HG03575 (cell line): ENCODE data around the gene CDYL.
"Not testable (repeated sequence)": the region's sequence is repeated elsewhere in the genome, so short reads cannot be mapped to it uniquely, and the experiment has no call there.

Experiments
- ATAC-seq: cut with Tn5 transposase; IDR thresholded peaks from one replicate; pipeline ENCODE4 v1.9.1; 2021; ENCODE audit not compliant: unreplicated experiment, insufficient number of reproducible peaks, low FRiP score; ENCODE audit errors: extremely low read depth

The CDYL gene

DNA sequence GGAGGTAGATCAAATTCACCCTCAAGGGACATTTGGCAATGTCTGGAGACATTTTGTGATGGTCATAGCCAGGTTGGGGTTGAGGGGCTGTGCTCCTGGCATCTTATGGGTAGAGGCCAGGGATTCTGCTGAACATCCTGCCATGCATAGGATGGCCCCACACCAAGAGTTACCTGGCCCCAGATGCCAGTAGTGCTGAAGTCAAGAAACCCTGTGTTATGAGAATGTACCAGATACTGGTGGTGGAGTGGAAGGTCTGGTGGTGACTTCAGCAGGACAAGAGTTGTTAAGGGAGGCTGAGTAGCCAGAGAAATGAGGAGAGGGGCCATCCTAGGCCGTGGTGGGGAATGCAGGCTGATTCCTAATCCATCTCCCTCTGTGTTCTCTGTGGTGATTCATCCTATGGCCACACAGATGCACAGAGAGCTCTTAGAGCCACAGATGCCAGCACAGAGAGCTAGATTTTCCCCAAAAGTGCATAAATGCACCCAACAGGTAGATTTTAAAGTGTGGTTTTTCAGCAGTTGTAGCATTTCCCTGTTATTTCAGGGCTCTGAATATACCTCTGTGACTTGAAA is 43.6 kb downstream of the CDYL start:
- ATAC-seq, result no peak

DNA sequence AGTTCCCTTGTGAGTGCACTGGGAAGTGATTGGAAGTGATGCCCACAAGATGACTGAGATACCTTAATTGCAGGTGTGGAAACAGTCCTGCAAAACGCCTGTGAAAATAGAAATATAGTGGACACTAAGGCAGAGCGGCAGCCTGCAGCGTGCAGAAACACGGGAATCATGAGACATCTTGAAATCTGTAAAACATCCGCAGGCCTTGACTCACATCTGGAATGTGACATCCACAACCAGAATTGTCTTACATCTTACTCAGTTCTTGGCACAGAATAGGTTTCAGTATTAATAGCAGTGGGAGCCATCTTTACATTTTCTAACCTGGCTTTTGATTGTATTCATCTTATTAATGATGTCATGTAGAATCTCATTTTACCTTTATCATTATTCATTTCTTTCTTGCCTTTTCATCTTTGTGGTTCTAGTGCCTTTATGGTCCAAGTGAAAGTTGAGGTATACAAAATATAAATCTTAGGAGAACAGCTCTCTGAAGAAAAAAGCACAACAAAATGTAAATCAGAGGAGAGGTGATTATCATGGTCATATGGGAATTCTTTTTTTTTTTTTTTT is 44.6 kb downstream of the CDYL start:
- no peak for ATAC-seq

DNA sequence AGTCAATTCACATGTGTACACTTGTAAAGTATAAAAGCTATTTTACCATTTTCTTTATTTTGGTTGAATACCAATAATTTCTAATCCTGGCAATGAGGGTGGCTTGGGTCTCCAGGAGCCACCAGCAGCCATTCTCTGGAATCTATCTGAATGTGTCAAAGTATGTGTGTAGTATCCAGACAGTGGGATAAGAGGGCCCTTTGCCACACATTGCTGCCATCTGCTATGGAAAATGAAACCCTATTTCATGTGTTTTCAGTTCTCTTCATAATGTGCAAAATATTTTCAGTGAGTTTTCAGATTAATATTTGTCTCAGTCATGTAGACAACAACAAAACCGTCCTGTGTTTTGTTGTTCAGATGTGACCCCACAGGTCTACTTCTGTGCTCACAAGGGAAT is 46.3 kb downstream of the CDYL start:
- ATAC-seq, result no peak

DNA sequence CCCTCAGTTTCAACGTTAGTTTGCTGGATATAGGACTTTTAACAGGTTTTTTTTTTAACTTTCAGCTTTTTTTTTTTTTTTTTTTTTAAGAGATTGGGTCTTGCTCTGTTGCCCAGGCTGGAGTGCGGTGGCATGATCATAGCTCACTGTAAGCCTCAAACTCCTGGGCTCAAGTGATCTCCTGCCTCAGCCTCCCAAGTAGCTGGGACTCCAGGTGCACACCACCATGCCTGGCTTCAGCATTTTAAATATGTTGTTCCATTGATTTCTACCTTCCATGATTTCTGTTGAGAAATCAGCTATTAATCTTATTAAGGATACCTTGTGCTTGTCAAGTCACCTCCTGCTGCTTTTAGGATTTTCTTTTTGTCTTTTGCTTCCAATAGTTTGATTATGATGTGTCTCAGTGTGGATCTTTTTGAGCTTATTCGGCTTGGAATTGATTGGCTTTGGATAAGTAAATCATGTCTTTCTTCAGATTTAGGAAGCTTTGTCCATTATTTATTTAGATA is 52.0 kb downstream of the CDYL start:
- no peak for ATAC-seq

DNA sequence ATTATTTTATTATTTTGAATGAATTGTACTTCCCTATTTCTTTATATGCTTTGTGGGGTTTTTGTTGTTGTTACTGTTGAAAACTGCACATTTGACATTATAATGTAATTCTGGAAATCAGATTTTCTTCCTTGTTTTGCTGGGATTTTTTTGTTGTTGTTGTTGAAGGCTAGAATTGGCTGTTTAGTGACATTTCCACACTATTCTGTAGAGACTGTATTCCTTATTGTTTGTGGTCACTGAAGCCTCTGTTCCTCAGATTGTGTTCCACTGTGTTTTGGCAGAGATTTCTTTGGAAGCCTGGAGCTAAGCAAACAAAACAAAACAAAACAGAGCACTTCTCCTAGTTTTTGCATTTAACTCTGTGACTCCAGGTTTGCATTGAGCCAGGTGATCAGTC is 52.9 kb downstream of the CDYL start:
- ATAC-seq, result no peak

DNA sequence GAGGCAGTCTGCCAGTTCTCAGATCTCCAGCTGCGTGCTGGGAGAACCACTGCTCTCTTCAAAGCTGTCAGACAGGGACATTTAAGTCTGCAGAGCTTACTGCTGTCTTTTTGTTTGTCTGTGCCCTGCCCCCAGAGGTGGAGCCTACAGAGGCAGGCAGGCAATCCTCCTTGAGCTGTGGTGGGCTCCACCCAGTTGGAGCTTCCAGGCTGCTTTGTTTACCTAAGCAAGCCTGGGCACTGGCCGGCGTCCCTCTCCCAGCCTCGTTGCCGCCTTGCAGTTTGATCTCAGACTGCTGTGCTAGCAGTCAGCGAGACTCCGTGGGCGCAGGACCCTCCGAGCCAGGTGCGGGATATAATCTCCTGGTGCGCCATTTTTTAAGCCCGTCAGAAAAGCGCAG is 59.3 kb downstream of the CDYL start:
- not testable (repeated sequence) for ATAC-seq

DNA sequence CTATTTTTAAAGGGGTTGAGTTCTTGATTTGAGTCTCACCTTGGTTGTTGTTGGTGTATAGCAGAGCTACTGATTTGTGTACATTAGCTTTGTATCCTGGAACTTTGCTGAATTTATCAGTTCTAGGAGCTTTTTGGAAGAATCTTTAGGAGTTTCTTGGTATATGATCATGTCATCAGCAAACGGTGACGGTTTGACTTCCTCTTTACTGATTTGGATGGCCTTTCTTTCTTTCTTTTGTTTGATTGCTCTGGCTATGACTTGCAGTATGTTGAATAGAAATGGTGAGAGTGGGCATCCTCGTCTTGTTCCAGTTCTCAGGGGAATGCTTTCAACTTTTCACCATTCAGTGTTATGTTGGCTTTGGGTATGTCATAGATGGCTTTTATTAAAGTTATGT is 64.0 kb downstream of the CDYL start:
- no peak for ATAC-seq

DNA sequence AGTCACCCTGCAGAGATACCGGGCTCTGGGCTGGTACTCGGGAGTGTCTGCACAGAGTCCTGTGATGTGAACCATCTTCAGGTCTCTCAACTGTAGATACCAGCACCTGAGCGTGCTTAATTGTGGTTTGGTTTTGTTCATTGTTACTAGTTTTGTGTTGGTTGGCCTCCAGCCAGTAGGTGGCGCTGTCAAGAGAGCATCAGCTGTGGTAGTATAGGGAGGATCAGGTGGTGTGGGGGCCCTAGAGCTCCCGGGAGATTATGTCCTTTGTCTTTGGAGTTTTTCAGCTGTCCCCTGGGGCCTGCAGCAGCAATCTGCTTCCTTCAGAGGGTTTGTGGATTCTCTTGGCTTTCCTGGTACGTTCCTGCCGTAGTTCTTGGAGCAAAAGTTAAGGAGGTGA is 67.9 kb downstream of the CDYL start:
- ATAC-seq, result no peak

DNA sequence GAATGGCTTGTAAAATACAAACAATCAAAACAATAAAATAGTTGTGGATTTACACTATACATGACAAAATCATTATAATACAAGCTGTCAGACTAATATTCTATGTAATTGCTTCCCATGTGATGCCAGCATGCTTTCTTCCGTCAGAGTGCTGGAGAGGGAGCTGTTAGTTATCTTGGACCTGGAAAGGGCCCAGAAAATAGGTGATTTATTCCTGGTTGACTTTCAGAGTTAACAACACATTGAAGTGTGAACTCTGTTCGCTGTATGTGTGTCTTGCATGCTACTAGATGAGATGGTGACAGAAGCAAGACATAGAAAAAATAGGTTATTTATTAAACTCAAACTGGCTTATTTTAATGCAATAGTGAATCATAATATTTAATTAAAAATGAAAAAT is 70.2 kb downstream of the CDYL start:
- no peak for ATAC-seq

DNA sequence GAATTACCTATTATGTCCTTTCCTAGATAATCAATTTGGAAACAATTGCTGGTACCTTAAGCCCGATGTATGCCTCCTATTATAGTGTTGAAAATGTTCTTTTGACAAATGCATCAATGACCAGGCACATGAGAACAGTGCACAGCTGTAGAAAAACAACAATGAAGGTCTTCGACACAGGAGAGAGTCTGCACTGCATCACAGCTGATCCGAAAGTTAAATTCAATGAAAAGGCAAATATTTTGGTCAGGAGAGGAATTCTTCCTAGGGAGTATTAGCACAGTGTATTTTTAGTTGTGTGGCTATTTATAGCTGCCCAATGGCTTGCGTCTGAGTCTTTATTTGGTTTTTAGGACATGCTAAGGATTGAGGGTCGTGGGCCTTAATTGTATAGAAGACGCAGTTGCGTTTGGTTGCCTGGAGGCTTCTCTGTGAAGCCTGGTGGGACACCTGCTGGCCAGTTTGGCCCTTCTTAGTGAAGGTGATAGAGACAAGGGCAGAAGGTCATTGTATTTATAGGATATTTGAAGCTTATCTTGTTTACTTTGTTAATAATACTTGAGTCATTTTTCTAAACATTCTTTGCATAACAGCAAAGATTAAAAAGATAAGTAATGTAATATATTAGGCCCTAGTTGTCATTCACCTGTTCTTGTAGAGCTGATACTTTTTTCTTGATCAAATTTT is 72.3 kb downstream of the CDYL start:
- no peak for ATAC-seq

DNA sequence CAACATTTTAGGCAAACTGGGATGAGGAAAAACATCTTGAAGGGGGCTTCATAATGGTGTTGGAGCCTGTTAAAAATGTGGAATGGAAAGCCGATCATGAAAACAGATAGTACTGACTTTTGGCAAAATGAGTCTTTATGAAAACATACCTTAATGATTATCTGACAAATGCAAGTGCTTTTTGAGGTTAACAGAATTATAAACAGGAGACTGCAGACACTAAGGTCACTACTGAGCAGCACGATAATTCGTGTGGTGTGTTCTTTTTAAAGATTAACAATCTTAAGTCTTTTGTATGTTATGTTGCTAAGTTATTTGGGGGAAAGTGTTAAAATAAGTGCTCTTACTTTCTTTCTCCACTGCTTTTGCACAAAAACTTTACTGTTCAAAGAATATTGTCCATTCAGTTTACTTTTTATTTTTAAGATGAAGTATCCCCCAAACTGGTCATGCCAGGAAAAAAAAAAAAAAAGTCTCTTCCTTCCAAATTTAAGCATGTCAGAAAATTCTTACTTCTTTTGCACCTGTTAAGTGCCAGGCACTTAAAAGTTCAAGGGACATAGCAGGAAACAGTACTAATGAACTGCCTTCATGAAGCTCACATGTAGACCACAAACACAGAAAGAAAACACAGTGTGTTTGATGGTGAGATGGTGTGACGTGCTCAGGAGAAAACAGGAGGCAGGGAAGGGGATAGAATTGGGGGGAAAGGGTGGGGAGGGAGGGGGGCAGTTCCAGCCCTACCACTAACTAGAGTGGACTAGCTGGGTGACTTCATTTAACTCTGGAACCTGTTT is 73.2 kb downstream of the CDYL start:
- no peak for ATAC-seq

DNA sequence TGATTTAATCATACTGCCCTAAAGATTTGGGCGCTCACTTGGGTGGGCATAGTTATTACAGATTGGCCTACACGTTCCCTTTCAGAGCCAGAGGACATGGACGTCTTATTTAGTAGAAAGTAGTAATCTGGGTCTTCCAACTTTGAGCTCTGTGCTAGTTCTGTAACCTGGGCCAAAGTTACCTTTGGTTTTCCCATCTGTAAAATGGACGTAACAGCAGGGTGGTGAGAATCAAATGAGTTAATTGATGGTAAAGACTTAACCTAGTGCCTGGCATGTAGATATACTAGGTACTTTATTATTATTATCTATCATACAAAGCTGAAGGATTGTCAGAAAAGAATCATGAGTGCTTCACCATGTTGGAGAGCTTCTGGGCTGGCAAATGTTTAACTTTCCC is 74.8 kb downstream of the CDYL start:
- ATAC-seq, result no peak

DNA sequence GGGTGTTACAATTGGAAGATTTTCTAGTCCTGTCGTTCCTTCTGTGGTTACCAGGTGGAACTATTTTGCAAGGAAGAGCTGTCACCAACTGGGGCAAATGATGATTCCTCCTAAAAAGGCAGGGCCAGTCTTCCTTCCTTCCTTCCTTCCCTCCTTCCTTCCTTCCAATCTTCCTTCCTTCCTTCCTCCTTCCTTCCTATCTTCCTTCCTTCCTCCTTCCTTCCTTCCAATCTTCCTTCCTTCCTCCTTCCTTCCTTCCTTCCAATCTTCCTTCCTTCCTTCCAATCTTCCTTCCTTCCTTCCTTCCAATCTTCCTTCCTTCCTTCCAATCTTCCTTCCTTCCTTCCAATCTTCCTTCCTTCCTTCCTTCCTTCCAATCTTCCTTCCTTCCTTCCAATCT is 76.0 kb downstream of the CDYL start:
- ATAC-seq, result not testable (repeated sequence)

DNA sequence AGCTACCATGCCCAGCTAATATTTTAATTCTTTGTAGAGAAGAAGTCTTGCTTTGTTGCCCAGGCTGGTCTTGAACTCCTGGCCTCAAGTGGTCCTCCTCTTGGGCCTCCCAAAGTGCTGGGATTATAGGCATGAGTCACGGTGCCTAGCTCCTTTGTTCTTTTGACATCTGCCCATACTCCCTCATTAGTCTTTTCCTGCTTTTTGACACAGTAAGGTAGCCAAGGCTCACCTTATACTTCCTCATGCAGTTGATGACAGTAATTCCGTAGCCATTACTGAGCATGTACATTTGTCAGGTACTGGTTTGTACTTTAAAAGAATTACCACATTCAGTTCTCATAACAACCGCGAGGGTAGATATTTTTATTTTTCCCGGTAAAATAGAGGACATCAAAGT is 76.7 kb downstream of the CDYL start:
- ATAC-seq, result no peak

DNA sequence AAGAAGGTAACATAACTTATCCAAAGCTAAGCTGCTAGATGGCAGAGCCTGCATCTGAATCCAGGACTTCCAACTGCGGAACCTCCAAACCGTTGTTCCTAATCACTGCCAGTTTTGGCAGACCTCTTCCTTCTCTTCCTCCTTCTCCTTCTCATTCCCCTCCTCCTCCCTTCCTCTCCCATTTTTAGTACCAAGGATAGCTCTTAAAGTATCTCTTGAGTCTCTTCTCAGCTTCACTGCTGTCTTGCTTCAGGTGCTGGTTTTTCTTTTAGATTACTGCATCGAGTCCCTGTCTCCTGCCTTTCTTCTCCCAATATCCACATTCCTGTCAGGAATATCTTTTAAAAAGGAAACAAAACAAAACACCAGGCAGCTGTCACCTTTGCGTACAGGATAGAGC is 77.1 kb downstream of the CDYL start:
- ATAC-seq, result no peak

DNA sequence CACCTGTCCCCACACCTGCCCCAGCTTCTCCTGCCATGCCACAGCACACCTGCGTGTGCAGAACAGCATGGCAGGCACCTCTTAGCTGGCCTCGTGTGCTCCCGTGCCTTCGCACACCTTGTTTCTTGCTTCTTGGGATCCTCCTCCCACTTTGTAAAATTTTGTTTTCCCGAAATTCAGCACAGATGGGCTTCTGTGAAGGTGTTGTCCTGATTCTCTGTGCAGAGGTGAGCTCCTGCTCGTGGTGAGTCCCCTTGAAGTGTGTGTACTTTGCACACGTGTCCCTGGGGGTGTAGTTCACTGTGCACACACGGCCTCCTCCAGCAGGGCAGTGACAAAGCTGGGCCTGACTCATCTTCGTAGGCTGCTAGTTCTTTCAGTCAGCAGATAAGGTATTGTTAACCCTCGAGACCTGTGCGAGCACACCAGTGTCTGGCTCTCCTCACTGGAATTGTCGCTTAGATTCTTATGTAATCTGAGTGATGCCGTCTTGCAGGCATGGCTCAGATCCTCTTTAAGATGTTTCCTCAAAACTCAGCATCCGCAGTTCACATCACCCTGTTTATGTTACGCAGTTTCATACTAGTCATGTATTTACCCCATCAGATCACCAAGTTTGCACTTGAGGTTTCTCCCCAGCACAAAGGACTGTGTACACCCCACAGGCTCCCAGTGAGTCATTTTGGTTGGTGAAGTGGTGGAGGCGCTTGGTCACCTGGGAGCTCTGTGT is 77.7 kb downstream of the CDYL start:
- no peak for ATAC-seq

DNA sequence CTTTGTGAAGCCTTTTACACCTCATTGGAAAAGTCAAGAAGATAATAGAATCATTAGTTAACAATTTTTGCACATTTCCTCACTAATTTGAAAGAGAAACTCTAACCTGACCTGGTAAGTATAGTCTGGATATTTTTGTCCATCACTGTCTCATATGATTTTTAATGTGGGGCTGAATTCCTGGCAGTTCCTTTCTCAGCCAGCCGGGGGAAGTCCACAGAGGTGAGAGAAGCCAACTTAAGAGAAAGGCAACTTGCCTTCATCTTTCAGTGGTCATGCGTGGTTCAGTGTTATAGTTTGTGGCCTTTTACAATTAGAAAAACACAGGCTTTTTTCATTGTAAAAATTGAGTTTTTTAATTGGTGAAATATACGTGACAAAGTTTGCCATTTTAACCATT is 80.6 kb downstream of the CDYL start:
- no peak for ATAC-seq

DNA sequence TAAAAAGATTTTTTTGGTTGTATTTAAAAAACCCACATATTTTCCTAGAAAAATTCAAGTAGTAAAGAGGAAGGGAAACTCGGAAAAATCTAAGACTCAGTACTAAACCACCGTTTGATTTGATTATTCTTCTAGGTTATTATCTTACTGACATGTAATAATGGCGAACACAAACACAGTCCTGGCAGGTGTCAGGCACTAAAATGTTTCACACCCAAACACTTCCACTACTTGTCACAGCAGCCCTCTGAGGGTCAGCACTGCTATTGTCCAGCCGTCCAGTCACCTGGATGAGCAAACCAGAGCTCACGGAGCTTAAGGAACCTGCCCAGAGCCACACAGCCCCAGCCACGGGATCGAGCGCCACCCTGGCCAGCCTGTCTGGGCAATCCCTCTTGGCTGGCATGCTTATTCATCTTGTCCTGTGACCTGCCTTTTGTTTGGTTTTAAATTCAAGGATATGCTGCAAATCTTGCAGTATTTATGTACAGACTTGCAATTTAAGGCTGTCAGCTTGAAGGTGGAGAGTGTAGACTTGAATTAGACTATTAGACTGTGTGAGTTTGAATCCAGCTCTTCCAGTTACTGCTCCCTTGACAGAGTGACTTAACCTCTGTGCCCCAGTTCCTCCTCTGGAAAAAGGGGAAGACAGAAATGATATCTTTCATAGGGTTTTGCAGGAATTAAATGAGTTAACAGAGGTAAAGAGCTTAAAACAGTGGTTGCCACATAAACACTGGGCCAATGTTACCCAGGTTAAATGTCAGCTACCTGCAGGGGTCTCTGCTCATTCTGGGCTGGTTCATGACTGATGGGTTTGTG is 82.2 kb downstream of the CDYL start:
- no peak for ATAC-seq
